ENCODE data around the gene DHRS3.
"Not testable (repeated sequence)": the region's sequence is repeated elsewhere in the genome, so short reads cannot be mapped to it uniquely, and the experiment has no call there.

DHRS3 gene

GRCh38 chr1:12573015-12573825 lies 44.8 kb downstream of the DHRS3 start:
- DNase-seq, result no peak

- DNase-seq, result no peak
Measured at GRCh38 chr1:12572522-12572921, 45.5 kb downstream of the DHRS3 start.

- DNase-seq, result no peak
Measured at GRCh38 chr1:12570291-12570690, 47.7 kb downstream of the DHRS3 start.

GRCh38 chr1:12568009-12568767 lies 49.8 kb downstream of the DHRS3 start:
- no peak for DNase-seq

- DNase-seq, result no peak
Measured at GRCh38 chr1:12567288-12567819, 50.7 kb downstream of the DHRS3 start.

GRCh38 chr1:12566484-12567287 lies 51.3 kb downstream of the DHRS3 start:
- DNase-seq, result no peak

GRCh38 chr1:12565966-12566352 lies 52.1 kb downstream of the DHRS3 start:
- DNase-seq, result no peak

GRCh38 chr1:12565094-12565965 lies 52.7 kb downstream of the DHRS3 start:
- no peak for DNase-seq

GRCh38 chr1:12564251-12564650 lies 53.8 kb downstream of the DHRS3 start:
- DNase-seq, result not testable (repeated sequence)

- no peak for DNase-seq
Measured at GRCh38 chr1:12562955-12563576, 54.9 kb downstream of the DHRS3 start.

GRCh38 chr1:12561121-12561520 lies 56.9 kb downstream of the DHRS3 start:
- DNase-seq, result no peak

- DNase-seq, result no peak
Measured at GRCh38 chr1:12556957-12557935, 60.8 kb downstream of the DHRS3 start.

- no peak for DNase-seq
Measured at GRCh38 chr1:12556368-12556930, 61.6 kb downstream of the DHRS3 start.

- no peak for DNase-seq
Measured at GRCh38 chr1:12555411-12556367, 62.3 kb downstream of the DHRS3 start.

- DNase-seq, result no peak
Measured at GRCh38 chr1:12554521-12555305, 63.3 kb downstream of the DHRS3 start.

GRCh38 chr1:12553963-12554362 lies 64.0 kb downstream of the DHRS3 start:
- DNase-seq, result no peak

GRCh38 chr1:12552951-12553921 lies 64.8 kb downstream of the DHRS3 start:
- DNase-seq, result no peak
